ENCODE measurements around the gene FMC1. TPM values are rescaled to one million over a fixed set of nuclear protein-coding genes. Genes with fewer than 3 reads are reported as not detected.

The FMC1 gene
- total and polyA plus RNA-seq, 12 donors: 24.9 to 96.3 (median 44.0) TPM

- H3K36me3 ChIP-seq: peaks cover 0 to 99% (median 22%) of the 10 kb centered on the region in 9 donors
- intact Hi-C loops (cut with DNase I): no loop called here
These were observed 48.6 kb downstream of the FMC1 start for GRCh38 chr7:139389774-139390173.

DNA sequence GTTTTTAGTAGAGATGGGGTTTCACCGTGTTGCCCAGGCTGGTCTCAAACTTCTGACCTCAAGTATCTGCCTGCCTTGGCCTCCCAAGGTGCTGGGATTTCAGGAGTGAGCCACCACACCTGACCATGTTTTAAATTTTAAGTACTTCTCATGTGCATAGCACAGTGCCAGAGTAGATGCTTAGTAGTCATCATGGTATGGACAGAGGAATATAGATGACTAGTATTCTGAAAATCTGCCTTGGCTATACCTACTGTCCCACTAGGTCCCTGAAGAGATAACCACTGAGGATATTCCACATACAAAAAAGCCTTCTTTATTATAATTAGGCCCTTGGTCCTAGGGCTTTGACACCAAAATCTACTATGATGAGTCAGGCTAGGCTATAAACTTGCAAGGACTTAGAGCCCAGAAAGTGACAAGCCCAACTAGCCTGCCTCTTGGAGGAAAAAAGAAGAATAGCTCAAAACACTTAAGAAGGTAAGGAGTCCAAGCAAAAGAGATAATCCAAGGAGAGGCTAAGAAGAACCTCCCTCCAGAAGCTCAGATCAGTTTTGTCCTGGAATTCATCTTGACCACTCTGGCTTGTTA lies 52.6 kb downstream of the FMC1 start:
- Histone ChIP-seq H3K36me3 (peaks cover 0 to 98% (median 24%) of the 10 kb centered on the region in 9 donors), H3K27me3 (no peaks in the 10 kb centered on the region), H3K4me1 (peaks cover 0 to 18% (median 7%) of the 10 kb centered on the region in 9 donors), H3K9me3 (no peaks in the 10 kb centered on the region), H3K27ac (no peak overlapping the region), H3K4me3 (no peak overlapping the region)
- no peak for TF ChIP-seq CTCF (IDR thresholded peaks at IDR 0.05)
- intact Hi-C loops (cut with DNase I): no loop called here
- 96 to 98% methylated on average over 1 of the region's 1 CpG for WGBS, 2 donors
- ATAC-seq (no peak), DNase-seq (no peak)

More at GRCh38 chr7:139389774-139390173, 48.6 kb downstream of the FMC1 start:
- ATAC-seq (no peak), DNase-seq (no peak)
- no peak for TF ChIP-seq CTCF (IDR thresholded peaks at IDR 0.05)
- Histone ChIP-seq H3K4me1 (peaks cover 0 to 8% (median 5%) of the 10 kb centered on the region in 9 donors), H3K27ac (no peak overlapping the region), H3K4me3 (no peak overlapping the region), H3K27me3 (no peaks in the 10 kb centered on the region), H3K9me3 (no peaks in the 10 kb centered on the region)
- 96 to 97% methylated on average over 2 of the region's 2 CpGs for WGBS, 2 donors

DNA sequence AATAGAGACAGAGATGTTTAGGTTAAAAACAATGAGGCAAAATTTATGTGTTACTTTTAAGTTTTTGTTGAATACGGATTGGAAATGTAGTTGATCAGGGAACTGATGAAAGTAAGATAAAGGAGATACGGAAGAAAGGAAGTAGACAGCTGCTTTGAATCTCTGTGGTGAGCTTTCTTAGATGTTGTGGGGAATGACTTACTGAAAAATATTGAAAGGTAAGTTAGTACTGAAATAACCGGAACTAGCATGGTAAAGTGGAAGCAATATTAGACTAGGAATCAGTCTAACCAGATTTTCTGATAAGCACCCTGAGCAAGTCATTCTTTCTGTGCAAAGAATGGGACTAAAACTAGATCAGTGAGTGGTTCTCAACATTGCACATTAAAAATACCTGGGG lies 53.4 kb downstream of the FMC1 start:
- Histone ChIP-seq H3K27ac (no peak overlapping the region), H3K9me3 (no peaks in the 10 kb centered on the region), H3K27me3 (no peaks in the 10 kb centered on the region), H3K4me3 (no peak overlapping the region), H3K36me3 (peaks cover 0 to 98% (median 29%) of the 10 kb centered on the region in 9 donors), H3K4me1 (peaks cover 0 to 18% (median 7%) of the 10 kb centered on the region in 9 donors)
- intact Hi-C loops (cut with DNase I): no loop called here
- no peak for TF ChIP-seq CTCF (IDR thresholded peaks at IDR 0.05)
- 88 to 92% methylated on average over 3 of the region's 3 CpGs for WGBS, 2 donors
- DNase-seq: no peak
- ATAC-seq: no peak

Other genes with a start within 250 kb of the FMC1 start
- gene ZC3HAV1, start 231.6 kb upstream of the FMC1 start, total RNA-seq: 10 to 100 TPM in 1 of 10 donors, 1 to 10 TPM in 9; 4.4 to 28.3 (median 6.7) TPM
- 1 to 10 TPM; 2.7 to 4.3 TPM for gene ZC3HAV1, start 231.6 kb upstream of the FMC1 start, polyA plus RNA-seq
- 10 to 100 TPM; 12.6 to 27.0 (median 22.3) TPM for gene UBN2, start 110.1 kb upstream of the FMC1 start, total RNA-seq
- gene UBN2, start 110.1 kb upstream of the FMC1 start, polyA plus RNA-seq: 1 to 10 TPM; 1.3 to 4.6 TPM
- gene LUC7L2, start 18.6 kb downstream of the FMC1 start, total RNA-seq: 10 to 100 TPM; 43.5 to 50.1 (median 47.8) TPM
- gene LUC7L2, start 18.6 kb downstream of the FMC1 start, polyA plus RNA-seq: 10 to 100 TPM; 26.6 to 52.7 TPM
- under 1 TPM in 1 of 10 donors, not detected in 9; 0.11 TPM for gene KLRG2, start 142.3 kb downstream of the FMC1 start, total RNA-seq
- not detected for gene KLRG2, start 142.3 kb downstream of the FMC1 start, polyA plus RNA-seq
- gene CLEC2L, start 182.3 kb downstream of the FMC1 start, total RNA-seq: under 1 TPM in 2 of 10 donors, not detected in 8; 0.28 to 0.97 TPM
- gene CLEC2L, start 182.3 kb downstream of the FMC1 start, polyA plus RNA-seq: under 1 TPM in 1 of 2 donors, not detected in 1; 0.03 TPM

Data from heart right ventricle (tissue), 16 donors.